K562 (cell line): ENCODE measurements around the gene CD1E. TPM values are rescaled to one million over a fixed set of nuclear protein-coding genes. Genes with fewer than 3 reads are reported as not detected.

Experiments
- ATAC-seq: fragments of 200-7000 bp; cut with Tn5 transposase; 3 replicates; pipeline ENCODE4 v1.9.1; 2020; ENCODE audit warnings: moderate library complexity
- BruUV-seq: library from RNA; stranded (reverse); fragments of 400-500 nt; replicated peaks from 2 replicates; lab custom pipeline; 2021; lab: Mats Ljungman, UMichigan
- CTCF ChIA-PET: fragments of 300-600 bp; formaldehyde crosslinking; extraction: SDS; loops from one replicate; lab custom pipeline; 2021; ENCODE audit warnings: low intra/inter-chr PET ratio; lab: Yijun Ruan, JAX
- POLR2A ChIA-PET: fragments of 300-600, 350-650 bp; sonication (Branson Sonifier 250); formaldehyde crosslinking; extraction: SDS; loops from one replicate; lab custom pipeline; 2021; ENCODE audit warnings: antibody characterized with exemption, inconsistent platforms; lab: Yijun Ruan, JAX
- DNase-seq, 4 experiments: peaks; one replicate each; pipeline versions ENCODE4 v3.0.0 to v3.0.0-alpha.2; 2011 to 2018; ENCODE audit warnings: low spot score in 3 of 4, mixed read lengths in 3 of 4; ENCODE audit errors: extremely low read depth in 1 of 4
- FAIRE-seq: peaks from 2 replicates; lab custom pipeline; 2011; peaks lifted over from hg19 to GRCh38; lab: Jason Lieb, UNC
- H2AFZ ChIP-seq: 2 replicates; pipeline ENCODE4 v1.6.0; 2011; ENCODE audit warnings: low read depth, low read length, control low read depth, inconsistent platforms
- H3K27ac ChIP-seq: fragments of 200-600 bp; 3 replicates; pipeline ENCODE4 v1.8.0; 2011; ENCODE audit warnings: low read depth, mild to moderate bottlenecking, control low read depth, inconsistent platforms, low read length, moderate library complexity, mixed read lengths; ENCODE audit errors: extremely low read depth
- H3K27me3 ChIP-seq, 2 experiments: fragments of 300-600 bp in 1 of 2; 2 replicates in 1 of 2; 3 replicates in 1 of 2; pipeline versions ENCODE4 v1.6.0 to v1.8.0; 2011; ENCODE audit warnings: inconsistent platforms in 2 of 2, low read length in 2 of 2, mild to moderate bottlenecking in 1 of 2, mixed read lengths in 1 of 2, moderate library complexity in 1 of 2; ENCODE audit not compliant: control insufficient read depth in 2 of 2, insufficient read depth in 2 of 2
- H3K36me3 ChIP-seq: fragments of 300-600 bp; 3 replicates; pipeline ENCODE4 v1.8.0; 2011; ENCODE audit warnings: mild to moderate bottlenecking, low read length, inconsistent platforms; ENCODE audit not compliant: control insufficient read depth, insufficient read depth
- H3K4me1 ChIP-seq, 2 experiments: fragments of 200-600 bp in 1 of 2; replicated peaks in 1 of 2; 2 replicates in 1 of 2; 3 replicates in 1 of 2; pipeline versions ENCODE4 v1.5.1 to v1.8.0; 2011; ENCODE audit warnings: inconsistent platforms in 2 of 2, low read length in 2 of 2, mild to moderate bottlenecking in 1 of 2, mixed read lengths in 1 of 2, moderate library complexity in 1 of 2; ENCODE audit not compliant: control insufficient read depth in 2 of 2, insufficient read depth in 2 of 2
- H3K4me2 ChIP-seq: 2 replicates; pipeline ENCODE4 v1.6.1; 2011; ENCODE audit warnings: low read length, control low read depth, inconsistent platforms, mixed read lengths; ENCODE audit not compliant: insufficient read depth
- H3K4me3 ChIP-seq: fragments of 200-600 bp; sonication (generic), shearing (Covaris generic); 2 replicates; pipeline ENCODE4 v1.5.1; 2016; ENCODE audit warnings: control low read depth, inconsistent platforms
- H3K79me2 ChIP-seq: fragments of 200-600 bp; 3 replicates; pipeline ENCODE4 v1.8.0; 2011; ENCODE audit warnings: low read length, inconsistent platforms; ENCODE audit not compliant: control insufficient read depth, insufficient read depth
- H3K9ac ChIP-seq, 2 experiments: 2 replicates each; pipeline versions ENCODE4 v1.6.0 to v1.6.1; 2011; ENCODE audit warnings: low read depth in 2 of 2, low read length in 2 of 2, control low read depth in 1 of 2, inconsistent platforms in 1 of 2, mild to moderate bottlenecking in 1 of 2, mixed read lengths in 1 of 2; ENCODE audit not compliant: insufficient read depth in 1 of 2
- H3K9me1 ChIP-seq: one replicate; pipeline ENCODE4 v1.6.0; 2011; ENCODE audit warnings: inconsistent platforms, mild to moderate bottlenecking, low read length, moderate library complexity; ENCODE audit not compliant: control insufficient read depth, insufficient read depth
- H3K9me3 ChIP-seq: replicated peaks from 2 replicates; pipeline ENCODE4 v1.5.1; 2011; ENCODE audit warnings: low read depth, low read length, inconsistent platforms; ENCODE audit not compliant: control insufficient read depth, insufficient read depth
- H4K20me1 ChIP-seq: replicated peaks from 2 replicates; pipeline ENCODE4 v1.6.1; 2011; ENCODE audit warnings: low read length, inconsistent platforms, mixed read lengths; ENCODE audit not compliant: control insufficient read depth, insufficient read depth
- HMG20A ChIP-seq: fragments of 450-650 bp; formaldehyde crosslinking; conservative IDR thresholded peaks from 2 replicates; pipeline ENCODE4 v1.4.0; 2020; ENCODE audit warnings: mild to moderate bottlenecking, mixed read lengths
- KLF13 ChIP-seq: fragments of 450-650 bp; IDR thresholded peaks from 2 replicates; pipeline ENCODE4 v1.6.1; 2016; ENCODE audit warnings: missing genetic modification characterization, low read depth, mild to moderate bottlenecking, missing compliant biosample characterization, moderate library complexity, borderline replicate concordance
- KLF6 ChIP-seq: fragments of 250-450 bp; sonication (Bioruptor Pico); IDR thresholded peaks from 2 replicates; pipeline ENCODE4 v1.4.0; 2020; ENCODE audit warnings: mild to moderate bottlenecking, moderate library complexity, borderline replicate concordance
- POLR3G ChIP-seq: IDR thresholded peaks from 2 replicates; pipeline ENCODE4 v1.6.1; 2011; ENCODE audit not compliant: insufficient read length, insufficient replicate concordance; ENCODE audit errors: extremely low read depth
- SMAD1 ChIP-seq: fragments of 150-350 bp; IDR thresholded peaks from 2 replicates; pipeline ENCODE4 v1.6.1; 2014; ENCODE audit warnings: low read length, low read depth; ENCODE audit not compliant: partially characterized antibody
- SNAPC5 ChIP-seq: fragments of 250-450 bp; sonication (Bioruptor Pico); IDR thresholded peaks from 2 replicates; pipeline ENCODE4 v1.8.0; 2021; ENCODE audit warnings: moderate library complexity, mild to moderate bottlenecking, inconsistent platforms
- TCF7 ChIP-seq: sonication (generic); IDR thresholded peaks from 2 replicates; pipeline ENCODE4 v1.6.1; 2016; ENCODE audit warnings: antibody characterized with exemption, borderline replicate concordance
- ZBTB34 ChIP-seq: fragments of 250-450 bp; sonication (Bioruptor Pico); IDR thresholded peaks from 2 replicates; pipeline ENCODE4 v1.8.0; 2021; ENCODE audit warnings: mild to moderate bottlenecking, moderate library complexity
- ZC3H11A ChIP-seq: IDR thresholded peaks from 2 replicates; pipeline ENCODE4 v1.6.1; 2012; ENCODE audit warnings: low read depth, low read length, improper control_type of control experiment
- ZNF165 ChIP-seq: fragments of 250-450 bp; sonication (Bioruptor Pico); IDR thresholded peaks from 2 replicates; pipeline ENCODE4 v1.4.0; 2020; ENCODE audit warnings: borderline replicate concordance
- WGBS: fragments of 100-300 bp; shearing (Covaris generic); methylation state at CpG from one replicate; pipeline ENCODE4 v1.1.6; 2016; ENCODE audit warnings: low coverage, mixed read lengths; ENCODE audit not compliant: insufficient coverage; ENCODE audit errors: missing lambda C conversion rate; 5-methylcytosine and 5-hydroxymethylcytosine counted together
- in situ Hi-C: fragments of 300-500 bp; cut with MboI; formaldehyde crosslinking; loops from 4 replicates; pipeline ENCODE4 v1.15.0; 2018; ENCODE audit warnings: inconsistent platforms, mixed read lengths
- intact Hi-C: fragments of 100-400 bp; cut with micrococcal nuclease; formaldehyde crosslinking; loops from 2 replicates; pipeline ENCODE4 v1.14.2; 2022
- polyA plus RNA-seq, 8 experiments: library from polyadenylated mRNA; depleted of rRNA in 4 of 8; stranded (reverse) in 5 of 8; unstranded in 3 of 8; fragments of >200 nt; fragmentation: Nextera tagmentation in 2 of 8; fragmentation: Illumina TruSeq in 1 of 8; extraction: Ambion mirVana in 2 of 8; extraction: Trizol in 1 of 8; gene quantifications; 2 replicates each; pipeline versions ENCODE4 v1.2.1 to v1.2.3, GENCODE V29; 2011 to 2014; ENCODE audit warnings: inconsistent platforms in 1 of 8, missing spikeins in 1 of 8
- total RNA-seq, 7 experiments: library from RNA; depleted of rRNA in 6 of 7; stranded (reverse); fragments of >200 nt in 6 of 7; fragmentation: Illumina TruSeq in 2 of 7; extraction: Trizol in 2 of 7; gene quantifications; 2 replicates each; pipeline versions ENCODE4 v1.2.1 to v1.2.3, GENCODE V29; 2011 to 2021; ENCODE audit warnings: low replicate concordance in 1 of 7
- TF ChIP-seq, protein P1 (sequence below): IDR thresholded peaks from 2 replicates; pipeline ENCODE4 v1.6.1; 2016; ENCODE audit warnings: missing genetic modification characterization, missing compliant biosample characterization

CD1E gene
- total and polyA plus RNA-seq, 9 of the 15 experiments (the other 6 are each of a cell fraction or from before 2014, with no cell fraction given), result not detected

GRCh38 chr1:158398818-158399514 lies 45.3 kb downstream of the CD1E start, which contains the start of gene OR10T2:
Gene OR10T2 (minus strand): TSS chr1:158399466. CDS start chr1:158399466, 0 bp downstream.
- whole genome bisulfite sequencing, result 0% methylated on average over 5 of the region's 5 CpGs
- Histone ChIP-seq H3K27me3 (no peaks in the 10 kb centered on the region), H3K4me2 (no peak within 1 kb of the TSS), H3K9me1 (no peaks in the 10 kb centered on the region), H3K27ac (no peak within 1 kb of the TSS), H4K20me1 (no peaks in the 10 kb centered on the region), H3K79me2 (no peaks in the 10 kb centered on the region), H3K4me3 (no peak within 1 kb of the TSS), H2AFZ (no peak within 1 kb of the TSS), H3K4me1 (no peaks in the 10 kb centered on the region), H3K9ac (no peak within 1 kb of the TSS), H3K9me3 (no peaks in the 10 kb centered on the region), H3K36me3 (no peaks in the 10 kb centered on the region)
- ATAC-seq, result no peak
- no TSS peak for BruUV-seq
- no peak for FAIRE-seq
- TF ChIP-seq, protein P1, sequence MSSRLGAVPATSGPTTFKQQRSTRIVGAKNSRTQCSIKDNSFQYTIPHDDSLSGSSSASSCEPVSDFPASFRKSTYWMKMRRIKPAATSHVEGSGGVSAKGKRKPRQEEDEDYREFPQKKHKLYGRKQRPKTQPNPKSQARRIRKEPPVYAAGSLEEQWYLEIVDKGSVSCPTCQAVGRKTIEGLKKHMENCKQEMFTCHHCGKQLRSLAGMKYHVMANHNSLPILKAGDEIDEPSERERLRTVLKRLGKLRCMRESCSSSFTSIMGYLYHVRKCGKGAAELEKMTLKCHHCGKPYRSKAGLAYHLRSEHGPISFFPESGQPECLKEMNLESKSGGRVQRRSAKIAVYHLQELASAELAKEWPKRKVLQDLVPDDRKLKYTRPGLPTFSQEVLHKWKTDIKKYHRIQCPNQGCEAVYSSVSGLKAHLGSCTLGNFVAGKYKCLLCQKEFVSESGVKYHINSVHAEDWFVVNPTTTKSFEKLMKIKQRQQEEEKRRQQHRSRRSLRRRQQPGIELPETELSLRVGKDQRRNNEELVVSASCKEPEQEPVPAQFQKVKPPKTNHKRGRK (tag), result no peak
- TF ChIP-seq POLR3G, result no peak
- no peak for TF ChIP-seq KLF6 (CRISPR knock-in tag)
- TF ChIP-seq ZNF165 (CRISPR knock-in tag), result no peak
- TF ChIP-seq SMAD1, result no peak
- no peak for TF ChIP-seq TCF7
- no peak for TF ChIP-seq KLF13 (tag)
- no peak for TF ChIP-seq ZC3H11A
- no peak for TF ChIP-seq HMG20A (CRISPR knock-in tag)
- TF ChIP-seq SNAPC5 (CRISPR knock-in tag), result no peak
- no peak for TF ChIP-seq ZBTB34
- ChIA-PET POLR2A (interaction anchor here (0.7 kb wide), 1 partner anchor 281 kb away, joined by 3 read pairs; no protein-coding TSS in a partner anchor), CTCF (no interaction called here)
- DNase-seq, result no peak
- in situ Hi-C loops, result no loop called here
- intact Hi-C loops, result no loop called here
